ENCODE data around the gene ABCA5.

Gene ABCA5

DNA sequence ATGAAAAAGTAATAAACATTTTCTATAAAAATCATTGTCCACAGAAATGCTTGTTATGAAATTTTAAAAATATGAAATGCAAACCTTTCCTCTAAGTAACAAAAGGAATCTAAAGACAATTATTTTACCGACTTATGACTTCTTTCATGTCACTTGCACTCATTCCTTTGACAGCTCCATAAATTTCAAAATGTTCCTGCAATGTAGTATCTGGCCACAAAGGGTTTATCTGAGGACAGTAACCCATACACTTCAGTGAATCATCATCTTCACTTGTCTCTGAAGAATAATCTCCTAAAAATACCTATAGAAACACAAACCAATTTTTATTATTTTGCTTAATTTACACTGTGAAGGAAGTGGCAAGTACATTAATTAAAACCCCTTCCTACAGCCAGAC lies 72.7 kb downstream of the ABCA5 start:
- DNase-seq, result no peak

DNA sequence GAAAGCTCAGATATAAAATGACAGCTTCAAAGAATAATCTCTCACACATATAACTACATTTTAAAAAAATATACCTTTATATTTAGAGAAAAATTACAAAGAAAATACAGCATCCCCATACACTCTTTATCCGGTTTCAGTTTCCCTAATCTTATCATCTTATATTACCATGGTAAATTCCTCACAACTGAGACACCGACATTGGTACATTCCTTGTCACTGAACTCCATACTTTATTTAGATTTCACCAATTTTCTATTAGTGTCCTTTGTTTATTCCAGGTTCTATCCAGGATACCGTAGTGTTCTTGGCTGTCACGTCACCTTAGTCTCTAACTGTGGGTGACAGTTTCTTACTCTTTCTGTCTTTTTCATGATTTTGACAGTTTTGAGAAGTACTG lies 76.3 kb downstream of the ABCA5 start:
- DNase-seq, result no peak

GRCh38 chr17:69246726-69247375 lies 80.1 kb downstream of the ABCA5 start:
- DNase-seq, result no peak

- DNase-seq, result no peak
Measured at GRCh38 chr17:69246202-69246601, 80.7 kb downstream of the ABCA5 start.

DNA sequence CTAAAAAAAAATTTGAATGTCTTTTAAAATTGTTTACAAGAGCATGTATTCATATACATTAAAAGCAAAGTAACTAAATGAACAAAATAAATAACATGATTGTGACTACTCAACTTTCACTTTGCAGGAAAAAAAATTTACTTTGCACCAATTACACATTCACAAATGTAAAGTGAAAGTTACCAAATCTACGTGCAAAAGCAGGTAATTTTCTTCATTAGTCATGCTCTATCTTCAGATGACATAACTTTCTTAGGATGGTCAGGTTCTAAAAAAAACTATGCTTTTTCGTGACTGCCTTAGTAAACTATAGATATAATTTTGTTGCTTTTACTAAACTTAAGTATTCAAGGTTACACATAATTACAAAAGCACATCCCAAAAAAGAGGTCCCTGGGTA lies 81.3 kb downstream of the ABCA5 start:
- DNase-seq, result no peak

- DNase-seq, result no peak
Measured at GRCh38 chr17:69239611-69240600, 87.0 kb downstream of the ABCA5 start.

DNA sequence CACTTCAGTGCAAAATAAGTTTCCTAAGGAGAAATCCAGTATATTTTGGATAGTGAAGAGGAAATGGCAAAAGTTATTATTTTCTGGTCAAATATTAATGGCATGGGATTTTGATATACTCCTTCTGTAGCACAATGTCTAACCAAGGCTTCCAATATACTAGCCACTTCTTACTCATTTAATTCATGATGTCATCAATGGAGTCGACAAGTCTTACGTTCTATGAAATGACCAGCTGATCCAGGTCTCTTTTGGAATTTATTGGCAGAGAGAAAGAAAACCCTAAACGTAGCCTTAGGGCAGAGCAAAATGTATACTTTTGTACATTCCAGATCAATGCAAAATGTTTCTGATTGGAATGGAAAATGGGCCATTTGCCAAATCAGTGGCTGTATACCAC lies 90.0 kb downstream of the ABCA5 start:
- no peak for DNase-seq

- no peak for DNase-seq
Measured at GRCh38 chr17:69236464-69236863, 90.5 kb downstream of the ABCA5 start.

DNA sequence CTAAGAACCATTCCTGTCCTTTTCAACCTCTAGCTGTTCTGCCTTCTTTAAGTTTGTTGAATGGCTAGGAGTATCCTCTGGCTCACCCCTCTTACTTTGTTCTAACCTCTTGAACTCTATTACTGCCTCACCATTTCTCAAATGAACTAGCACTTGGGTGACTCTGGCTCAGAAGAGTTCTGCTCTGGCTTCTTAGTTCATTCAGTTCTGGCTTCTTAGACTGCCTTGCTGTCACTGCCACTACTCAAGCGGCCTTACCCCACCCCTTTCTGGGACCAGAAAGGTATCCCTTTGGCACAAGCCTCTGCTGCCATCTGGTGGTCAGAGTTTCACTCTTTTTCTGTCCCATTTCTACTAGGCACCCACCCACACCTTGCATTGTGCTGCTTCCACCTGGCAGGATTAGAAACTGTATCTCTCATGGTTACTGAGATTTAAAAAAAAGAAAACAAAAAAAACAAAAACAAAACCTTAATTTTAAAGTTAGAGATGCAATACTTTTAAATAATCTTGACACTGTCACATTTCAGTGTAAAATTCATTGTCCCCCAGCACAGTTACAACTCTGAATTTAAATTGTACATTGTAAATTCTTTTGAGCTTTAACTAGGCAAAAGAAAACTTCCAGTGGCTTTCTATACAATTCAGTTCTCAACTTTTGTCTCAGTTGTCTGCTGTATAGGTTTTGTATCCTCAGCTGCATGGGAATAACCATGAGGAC lies 91.4 kb downstream of the ABCA5 start:
- no peak for DNase-seq

DNA sequence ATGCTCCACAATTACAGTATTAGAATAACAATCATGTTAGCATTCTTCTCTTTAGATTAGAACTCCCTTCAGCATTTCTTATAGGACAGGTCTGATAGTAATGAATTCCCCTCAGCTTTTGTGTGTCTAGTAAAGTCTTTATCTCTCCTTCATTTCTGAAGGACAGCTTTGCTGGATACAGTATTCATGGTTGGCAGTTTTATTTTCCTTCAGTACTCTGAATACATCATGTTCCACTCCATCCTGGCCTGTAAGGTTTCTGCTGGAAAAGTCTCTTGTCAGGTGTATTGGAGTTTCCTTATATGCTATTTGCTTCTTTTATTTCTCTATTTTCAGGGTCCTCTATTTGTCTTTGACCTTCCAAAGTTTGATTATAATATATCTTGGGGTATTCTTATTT lies 94.3 kb downstream of the ABCA5 start:
- no peak for DNase-seq

DNA sequence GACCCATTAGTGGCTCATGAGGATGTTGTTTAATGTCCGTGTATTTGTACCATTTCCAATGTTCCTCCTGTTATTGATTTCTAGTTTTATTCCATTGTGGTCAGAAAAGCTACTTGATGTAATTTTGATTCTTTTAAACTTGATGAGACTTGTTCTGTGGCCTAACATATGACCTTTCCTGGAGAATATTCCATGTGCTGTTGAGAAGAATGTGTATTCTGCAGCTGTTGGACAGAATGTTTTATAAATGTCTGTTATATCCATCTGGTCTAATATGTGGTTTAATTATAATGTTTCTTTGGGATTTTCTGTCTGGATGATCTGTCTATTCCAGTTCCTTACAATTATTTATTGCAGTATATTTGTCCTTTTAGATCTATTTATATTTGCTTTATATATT lies 95.4 kb downstream of the ABCA5 start:
- no peak for DNase-seq

DNA sequence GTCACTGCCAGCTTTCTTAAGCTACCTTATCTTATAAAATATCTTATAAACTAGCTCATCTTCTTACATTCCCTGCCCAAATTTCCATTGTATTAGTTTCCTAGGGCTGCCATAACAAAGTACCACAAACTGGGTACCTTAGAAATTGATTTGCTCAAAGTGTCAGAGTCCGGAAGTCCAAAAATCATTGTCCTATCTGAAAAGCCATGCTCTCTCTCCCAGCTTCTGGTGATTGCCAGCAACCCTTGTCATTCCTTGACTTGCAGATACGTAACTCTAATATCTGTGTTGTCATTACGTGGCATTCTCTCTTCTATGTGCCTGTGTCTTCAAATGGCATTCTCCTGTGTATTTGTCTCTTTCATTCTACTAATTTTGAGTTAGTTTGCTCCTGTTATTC lies 96.0 kb downstream of the ABCA5 start:
- no peak for DNase-seq

- DNase-seq, result no peak
Measured at GRCh38 chr17:69228576-69228975, 98.4 kb downstream of the ABCA5 start, which contains the start of gene ABCA10. Gene ABCA10 (minus strand): TSS chr17:69228824. CDS start chr17:69225358, 3,466 bp downstream.

GRCh38 chr17:69228018-69228417 lies 98.9 kb downstream of the ABCA5 start:
- no peak for DNase-seq

- no peak for DNase-seq
Measured at GRCh38 chr17:69227541-69227940, 99.4 kb downstream of the ABCA5 start.

GRCh38 chr17:69223809-69224208 lies 103.1 kb downstream of the ABCA5 start:
- DNase-seq, result no peak

GRCh38 chr17:69222707-69223258 lies 104.2 kb downstream of the ABCA5 start:
- DNase-seq, result no peak

GRCh38 chr17:69220098-69220497 lies 106.8 kb downstream of the ABCA5 start:
- no peak for DNase-seq

DNA sequence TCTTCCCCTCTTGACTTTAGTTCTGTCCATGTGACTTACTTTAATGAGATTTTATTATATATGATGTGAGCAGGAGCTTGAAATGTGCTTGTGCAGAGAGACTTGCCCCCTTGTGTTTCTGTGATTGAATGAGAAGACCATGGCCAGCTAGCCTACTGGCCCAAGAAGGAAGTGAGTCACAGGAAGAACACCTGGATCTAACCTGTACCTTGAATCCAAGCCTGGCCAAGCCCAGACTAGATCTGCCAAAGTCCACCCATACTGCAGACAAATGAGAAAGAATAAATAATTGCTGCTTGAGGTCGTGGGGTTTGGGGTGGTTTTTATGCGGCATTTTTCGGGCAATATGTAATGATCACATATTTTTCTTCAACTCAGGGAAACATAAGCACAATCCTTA lies 107.9 kb downstream of the ABCA5 start:
- DNase-seq, result no peak

GRCh38 chr17:69213059-69213813 lies 113.7 kb downstream of the ABCA5 start:
- no peak for DNase-seq

- DNase-seq, result no peak
Measured at GRCh38 chr17:69208640-69209039, 118.3 kb downstream of the ABCA5 start.

GRCh38 chr17:69207151-69207550 lies 119.8 kb downstream of the ABCA5 start:
- no peak for DNase-seq
